Peyer's patch (tissue), 4 donors: ENCODE measurements around the gene SNX8. TPM values are rescaled to one million over a fixed set of nuclear protein-coding genes. Genes with fewer than 3 reads are reported as not detected.
A peak's percentile ranks its signal among the peaks of the same experiment; 100 is the strongest.

ENCODE experiments used
- DNase-seq, 3 donors: peaks; one replicate each; pipeline ENCODE4 v3.0.0-alpha.2; 2017 to 2019
- H3K27ac ChIP-seq, 4 donors: fragments of 200-600 bp; sonication (generic); one replicate each; pipeline ENCODE4 v1.5.1; 2016 to 2019
- H3K27me3 ChIP-seq, 2 donors: fragments of 200-600 bp; sonication (generic); one replicate each; pipeline ENCODE4 v1.5.1; 2019
- H3K36me3 ChIP-seq, 3 donors: fragments of 200-600 bp; sonication (generic); one replicate each; pipeline ENCODE4 v1.5.1; 2016 to 2019
- H3K4me1 ChIP-seq, 4 donors: fragments of 200-600 bp; sonication (generic); one replicate each; pipeline ENCODE4 v1.5.1; 2016 to 2019
- H3K4me3 ChIP-seq, 4 donors: fragments of 200-600 bp; sonication (generic); 1 replicate in 3 of 4; 2 replicates in 1 of 4; pipeline ENCODE4 v1.5.1; 2016 to 2019; ENCODE audit warnings: mild to moderate bottlenecking in 1 of 4
- H3K9me3 ChIP-seq, 4 donors: fragments of 200-600 bp; sonication (generic); one replicate each; pipeline ENCODE4 v1.5.1; 2016 to 2019; ENCODE audit warnings: mild to moderate bottlenecking in 1 of 4
- POLR2A ChIP-seq, 2 donors: fragments of 450-650 bp; IDR thresholded peaks; one replicate each; pipeline ENCODE4 v1.5.1; 2017; ENCODE audit warnings: antibody characterized with exemption in 2 of 2, mild to moderate bottlenecking in 2 of 2, moderate library complexity in 2 of 2
- total RNA-seq, 4 donors: library from RNA; depleted of rRNA; stranded (reverse); fragments of >200 nt; gene quantifications; one replicate each; pipeline ENCODE4 v1.1.0, GENCODE V29; 2016
- TF ChIP-seq, protein P1 (sequence below), 6 experiments: fragments of 450-650 bp in 4 of 6; fragments of 200-600 bp in 2 of 6; sonication (generic) in 1 of 6; IDR thresholded peaks; one replicate each; pipeline ENCODE4 v1.5.1; 2017 to 2019; ENCODE audit warnings: antibody characterized with exemption in 6 of 6, mild to moderate bottlenecking in 3 of 6, moderate library complexity in 1 of 6

The SNX8 gene
- total RNA-seq, 4 donors from 2014 or later = 10.5 to 38.8 (median 19.2) TPM

DNA sequence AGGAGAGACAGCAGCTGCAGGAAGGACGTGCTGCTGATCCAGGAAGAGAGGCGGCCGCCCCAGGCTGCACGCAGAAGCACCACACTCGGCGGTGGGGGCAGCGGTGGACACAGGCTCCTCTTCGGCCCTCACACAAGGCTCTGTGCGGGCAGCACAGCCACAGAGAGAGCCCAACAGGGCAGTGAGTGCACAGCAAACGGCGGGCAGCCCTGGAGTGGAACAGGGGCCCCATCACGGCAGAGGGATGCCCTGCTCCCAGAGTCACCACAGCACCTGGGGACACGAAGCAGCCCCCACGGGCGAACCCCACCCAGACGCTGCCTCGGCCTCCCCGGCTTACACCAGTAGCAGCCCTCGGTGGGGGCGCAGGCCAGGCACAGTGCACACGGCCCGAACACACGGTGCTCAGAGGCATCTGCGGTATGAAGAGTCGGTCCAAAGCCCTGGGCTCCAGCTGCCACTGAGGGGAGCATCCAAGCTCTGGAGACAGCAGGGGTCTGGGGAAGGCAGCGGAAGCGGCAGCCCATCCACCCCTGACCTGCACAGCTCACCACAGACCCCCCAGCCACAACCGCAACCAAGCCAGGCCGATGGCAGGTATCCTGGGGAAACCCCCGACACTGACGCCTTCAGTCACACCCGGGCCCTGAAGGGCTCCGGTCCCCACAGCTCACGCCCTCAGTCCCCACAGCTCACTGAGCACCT lies 55.4 kb downstream of the SNX8 start:
- Histone ChIP-seq H3K4me3 (no peak overlapping the region), H3K27ac (peak overlapping the region in 1 of 4 donors; percentile 17), H3K4me1 (peaks cover 0 to 11% (median 3%) of the 10 kb centered on the region in 4 donors), H3K36me3 (peaks cover 0 to 21% (median 0%) of the 10 kb centered on the region in 3 donors), H3K9me3 (no peaks in the 10 kb centered on the region), H3K27me3 (no peaks in the 10 kb centered on the region)
- no peak for TF ChIP-seq POLR2A (IDR thresholded peaks at IDR 0.05)
- TF ChIP-seq, protein P1, sequence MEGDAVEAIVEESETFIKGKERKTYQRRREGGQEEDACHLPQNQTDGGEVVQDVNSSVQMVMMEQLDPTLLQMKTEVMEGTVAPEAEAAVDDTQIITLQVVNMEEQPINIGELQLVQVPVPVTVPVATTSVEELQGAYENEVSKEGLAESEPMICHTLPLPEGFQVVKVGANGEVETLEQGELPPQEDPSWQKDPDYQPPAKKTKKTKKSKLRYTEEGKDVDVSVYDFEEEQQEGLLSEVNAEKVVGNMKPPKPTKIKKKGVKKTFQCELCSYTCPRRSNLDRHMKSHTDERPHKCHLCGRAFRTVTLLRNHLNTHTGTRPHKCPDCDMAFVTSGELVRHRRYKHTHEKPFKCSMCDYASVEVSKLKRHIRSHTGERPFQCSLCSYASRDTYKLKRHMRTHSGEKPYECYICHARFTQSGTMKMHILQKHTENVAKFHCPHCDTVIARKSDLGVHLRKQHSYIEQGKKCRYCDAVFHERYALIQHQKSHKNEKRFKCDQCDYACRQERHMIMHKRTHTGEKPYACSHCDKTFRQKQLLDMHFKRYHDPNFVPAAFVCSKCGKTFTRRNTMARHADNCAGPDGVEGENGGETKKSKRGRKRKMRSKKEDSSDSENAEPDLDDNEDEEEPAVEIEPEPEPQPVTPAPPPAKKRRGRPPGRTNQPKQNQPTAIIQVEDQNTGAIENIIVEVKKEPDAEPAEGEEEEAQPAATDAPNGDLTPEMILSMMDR (IDR thresholded peaks at IDR 0.05) = no peak
- DNase-seq = peak in 2 of 3 donors; percentile 63 to 68

DNA sequence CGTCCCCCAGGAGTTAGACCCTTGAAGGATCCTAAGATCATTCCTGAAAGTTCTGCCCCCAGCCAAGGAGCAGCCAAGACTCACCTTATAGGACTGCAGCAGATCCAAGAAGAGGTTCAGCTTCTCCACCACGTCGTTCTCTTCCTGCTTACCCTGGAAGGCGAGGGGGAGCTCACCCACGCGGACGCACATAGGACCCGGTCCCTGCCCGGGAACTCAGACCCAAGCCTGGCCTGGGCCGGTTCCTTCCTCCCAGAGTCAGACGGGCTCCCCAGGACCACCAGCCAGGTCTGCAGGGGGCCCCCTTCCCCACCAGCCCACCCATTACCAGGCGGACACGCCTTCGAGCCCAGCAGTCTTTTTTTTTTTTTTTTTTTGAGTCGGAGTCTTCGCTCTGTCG lies 56.6 kb downstream of the SNX8 start:
- H3K36me3 ChIP-seq = peaks cover 0 to 9% (median 0%) of the 10 kb centered on the region in 3 donors

DNA sequence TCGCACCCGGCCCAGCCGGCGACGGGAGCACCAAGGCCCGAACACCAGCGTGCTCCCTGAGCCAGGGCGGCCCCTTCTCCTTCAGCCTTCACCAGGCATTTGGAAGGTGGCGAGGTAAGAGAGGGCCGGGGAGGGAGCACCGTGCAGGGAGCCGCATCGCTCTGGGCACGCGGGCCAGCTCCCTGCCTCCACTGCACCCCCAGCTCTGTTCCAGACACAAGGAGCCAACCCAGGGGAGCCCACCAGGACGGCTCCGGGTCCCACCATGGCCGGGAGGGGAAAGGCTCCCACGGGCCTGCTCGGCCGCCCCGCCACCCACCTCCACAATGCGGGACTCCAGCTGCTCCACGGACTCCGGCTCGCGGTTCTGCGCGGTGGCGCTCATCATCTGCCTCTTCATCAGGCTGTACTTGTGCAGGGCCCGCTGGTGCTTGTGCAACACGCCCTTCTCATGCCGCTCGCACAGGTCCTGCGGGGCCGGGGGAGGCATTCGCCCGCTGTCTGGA lies 57.1 kb downstream of the SNX8 start:
- no peak for TF ChIP-seq POLR2A (IDR thresholded peaks at IDR 0.05)
- TF ChIP-seq, protein P1 (IDR thresholded peaks at IDR 0.05) = no peak
- H3K4me3 ChIP-seq = no peak overlapping the region
- no peaks in the 10 kb centered on the region for H3K27me3 ChIP-seq
- DNase-seq = no peak
- H3K36me3 ChIP-seq = peaks cover 0 to 8% (median 0%) of the 10 kb centered on the region in 3 donors
- H3K9me3 ChIP-seq = no peaks in the 10 kb centered on the region
- H3K27ac ChIP-seq = no peak overlapping the region
- H3K4me1 ChIP-seq = peaks cover 0 to 11% (median 3%) of the 10 kb centered on the region in 4 donors

More for the DNA sequence above, 56.6 kb downstream of the SNX8 start:
- Histone ChIP-seq H3K9me3 (no peaks in the 10 kb centered on the region), H3K4me3 (no peak overlapping the region), H3K27me3 (no peaks in the 10 kb centered on the region), H3K4me1 (peaks cover 0 to 11% (median 3%) of the 10 kb centered on the region in 4 donors), H3K27ac (no peak overlapping the region)
- TF ChIP-seq, protein P1 (IDR thresholded peaks at IDR 0.05) = no peak
- no peak for TF ChIP-seq POLR2A (IDR thresholded peaks at IDR 0.05)
- no peak for DNase-seq

GRCh38 chr7:2256306-2257045 lies 57.8 kb downstream of the SNX8 start:
- H3K27ac ChIP-seq = no peak overlapping the region
- no peaks in the 10 kb centered on the region for H3K27me3 ChIP-seq
- H3K4me3 ChIP-seq = no peak overlapping the region
- no peak for DNase-seq
- H3K4me1 ChIP-seq = peaks cover 0 to 11% (median 3%) of the 10 kb centered on the region in 4 donors
- H3K9me3 ChIP-seq = no peaks in the 10 kb centered on the region
- TF ChIP-seq, protein P1 (IDR thresholded peaks at IDR 0.05) = no peak
- TF ChIP-seq POLR2A (IDR thresholded peaks at IDR 0.05) = no peak
- H3K36me3 ChIP-seq = peaks cover 0 to 8% (median 0%) of the 10 kb centered on the region in 3 donors

GRCh38 chr7:2255145-2256139 lies 58.8 kb downstream of the SNX8 start:
- Histone ChIP-seq H3K27ac (no peak overlapping the region), H3K9me3 (no peaks in the 10 kb centered on the region), H3K4me3 (no peak overlapping the region), H3K36me3 (peaks cover 0 to 8% (median 0%) of the 10 kb centered on the region in 3 donors), H3K4me1 (peaks cover 0 to 7% (median 2%) of the 10 kb centered on the region in 4 donors), H3K27me3 (no peaks in the 10 kb centered on the region)
- TF ChIP-seq POLR2A (IDR thresholded peaks at IDR 0.05) = no peak
- TF ChIP-seq, protein P1 (IDR thresholded peaks at IDR 0.05) = no peak
- DNase-seq = no peak
